Right forelimb (tissue), 1 donor: Measurements from ENCODE around the gene WASF3.
"Not testable (repeated sequence)": the region's sequence is repeated elsewhere in the genome, so short reads cannot be mapped to it uniquely, and the experiment has no call there.

Experiments used
- DNase-seq: peaks from one replicate; pipeline ENCODE4 v3.0.0-alpha.2; 2018

Gene WASF3

GRCh38 chr13:26636073-26636472 lies 78.6 kb downstream of the WASF3 start:
- not testable (repeated sequence) for DNase-seq

GRCh38 chr13:26646603-26647002 lies 89.1 kb downstream of the WASF3 start:
- DNase-seq = no peak

- DNase-seq = no peak
Measured at GRCh38 chr13:26651234-26651633, 93.8 kb downstream of the WASF3 start.

GRCh38 chr13:26653310-26653709 lies 95.8 kb downstream of the WASF3 start:
- no peak for DNase-seq

- no peak for DNase-seq
Measured at GRCh38 chr13:26653842-26654241, 96.4 kb downstream of the WASF3 start.

- no peak for DNase-seq
Measured at GRCh38 chr13:26656919-26657318, 99.4 kb downstream of the WASF3 start.

GRCh38 chr13:26658448-26659385 lies 101.2 kb downstream of the WASF3 start:
- no peak for DNase-seq

- no peak for DNase-seq
Measured at GRCh38 chr13:26660185-26660584, 102.7 kb downstream of the WASF3 start.

- DNase-seq = no peak
Measured at GRCh38 chr13:26660766-26661165, 103.3 kb downstream of the WASF3 start.

- no peak for DNase-seq
Measured at GRCh38 chr13:26663791-26664190, 106.3 kb downstream of the WASF3 start.

GRCh38 chr13:26664286-26664685 lies 106.8 kb downstream of the WASF3 start:
- no peak for DNase-seq

GRCh38 chr13:26664876-26665275 lies 107.4 kb downstream of the WASF3 start:
- DNase-seq = no peak

- no peak for DNase-seq
Measured at GRCh38 chr13:26668357-26669146, 111.1 kb downstream of the WASF3 start.

GRCh38 chr13:26673890-26674289 lies 116.4 kb downstream of the WASF3 start:
- no peak for DNase-seq

GRCh38 chr13:26677156-26677555 lies 119.7 kb downstream of the WASF3 start:
- DNase-seq = no peak

- no peak for DNase-seq
Measured at GRCh38 chr13:26678330-26678729, 120.8 kb downstream of the WASF3 start.

GRCh38 chr13:26678796-26679195 lies 121.3 kb downstream of the WASF3 start:
- DNase-seq = no peak

GRCh38 chr13:26679411-26680122 lies 122.1 kb downstream of the WASF3 start:
- no peak for DNase-seq

- DNase-seq = no peak
Measured at GRCh38 chr13:26680123-26680450, 122.6 kb downstream of the WASF3 start.

- DNase-seq = no peak
Measured at GRCh38 chr13:26680572-26680971, 123.1 kb downstream of the WASF3 start.

GRCh38 chr13:26681036-26681435 lies 123.6 kb downstream of the WASF3 start:
- DNase-seq = no peak

GRCh38 chr13:26682606-26683005 lies 125.1 kb downstream of the WASF3 start:
- no peak for DNase-seq

- no peak for DNase-seq
Measured at GRCh38 chr13:26685606-26686005, 128.1 kb downstream of the WASF3 start.
